WTC11 (cell line): Measurements from ENCODE around the gene ISLR. TPM values are rescaled to one million over a fixed set of nuclear protein-coding genes. Genes with fewer than 3 reads are reported as not detected.

Source experiments
- ATAC-seq: fragments of 200-7000 bp; cut with Tn5 transposase; 2 replicates; pipeline ENCODE4 v1.10.0; 2021; ENCODE audit warnings: mild to moderate bottlenecking, moderate library complexity
- CTCF ChIA-PET: fragments of 300-600 bp; sonication (Branson Sonifier 250); formaldehyde crosslinking; loops from one replicate; lab custom pipeline; 2021; ENCODE audit warnings: antibody characterized with exemption; lab: Charles Lee
- POLR2A ChIA-PET: fragments of 350-600 bp; sonication (Branson Sonifier 250); formaldehyde crosslinking; loops from one replicate; lab custom pipeline; 2021; ENCODE audit warnings: antibody characterized with exemption; lab: Charles Lee
- DNase-seq: peaks from one replicate; pipeline ENCODE4 v3.0.0; 2021; ENCODE audit warnings: low spot score
- H3K27ac Mint-ChIP-seq: 2 replicates; pipeline ENCODE4 v1.8.0; 2021; ENCODE audit warnings: mixed read lengths
- H3K27me3 Mint-ChIP-seq: 2 replicates; pipeline ENCODE4 v1.8.0; 2021; ENCODE audit warnings: low read depth, mild to moderate bottlenecking, moderate library complexity, mixed read lengths
- H3K36me3 Mint-ChIP-seq: 2 replicates; pipeline ENCODE4 v1.8.0; 2021; ENCODE audit warnings: mixed read lengths
- H3K4me1 Mint-ChIP-seq: 2 replicates; pipeline ENCODE4 v1.8.0; 2022; ENCODE audit warnings: mixed read lengths
- H3K4me3 Mint-ChIP-seq: 2 replicates; pipeline ENCODE4 v1.8.0; 2021; ENCODE audit warnings: mild to moderate bottlenecking, moderate library complexity, mixed read lengths
- H3K9me3 Mint-ChIP-seq: 2 replicates; pipeline ENCODE4 v1.8.0; 2021; ENCODE audit warnings: mixed read lengths
- ARID4B ChIP-seq: sonication (generic); formaldehyde crosslinking; IDR thresholded peaks from 2 replicates; pipeline ENCODE4 v1.8.0; 2023; ENCODE audit warnings: missing genetic modification reagents, mild to moderate bottlenecking, borderline replicate concordance
- ESRRA ChIP-seq: sonication (generic); formaldehyde crosslinking; IDR thresholded peaks from 2 replicates; pipeline ENCODE4 v1.8.1; 2022; ENCODE audit warnings: mild to moderate bottlenecking, missing genetic modification reagents, borderline replicate concordance
- FOXP1 ChIP-seq: sonication (generic); formaldehyde crosslinking; IDR thresholded peaks from 2 replicates; pipeline ENCODE4 v1.8.0; 2022; ENCODE audit warnings: missing genetic modification reagents, mild to moderate bottlenecking, moderate library complexity, borderline replicate concordance
- HMGA2 ChIP-seq: fragments of 250-450 bp; sonication (Bioruptor Pico); IDR thresholded peaks from 2 replicates; pipeline ENCODE4 v1.4.0; 2021; ENCODE audit warnings: mild to moderate bottlenecking, moderate library complexity
- MYBL2 ChIP-seq: sonication (generic); formaldehyde crosslinking; IDR thresholded peaks from 2 replicates; pipeline ENCODE4 v1.8.1; 2023; ENCODE audit warnings: mild to moderate bottlenecking, moderate library complexity, missing genetic modification reagents
- USF1 ChIP-seq: sonication (generic); formaldehyde crosslinking; IDR thresholded peaks from 2 replicates; pipeline ENCODE4 v1.8.0; 2022; ENCODE audit warnings: mild to moderate bottlenecking, missing genetic modification reagents
- ZNF121 ChIP-seq: sonication (generic); formaldehyde crosslinking; IDR thresholded peaks from 2 replicates; pipeline ENCODE4 v1.8.0; 2023; ENCODE audit warnings: missing genetic modification reagents
- total RNA-seq: library from RNA; stranded (reverse); gene quantifications from 3 replicates; pipeline ENCODE4 v1.2.3, GENCODE V29; 2021
- TF ChIP-seq, protein P1 (sequence below): sonication (generic); formaldehyde crosslinking; IDR thresholded peaks from 2 replicates; pipeline ENCODE4 v1.8.0; 2022; ENCODE audit warnings: missing genetic modification reagents
- TF ChIP-seq, protein P2 (sequence below): sonication (generic); formaldehyde crosslinking; IDR thresholded peaks from 2 replicates; pipeline ENCODE4 v1.8.1; 2023; ENCODE audit warnings: mild to moderate bottlenecking, missing genetic modification reagents
- TF ChIP-seq, protein P3 (sequence below): sonication (generic); formaldehyde crosslinking; IDR thresholded peaks from 2 replicates; pipeline ENCODE4 v1.8.0; 2022; ENCODE audit warnings: mild to moderate bottlenecking, missing genetic modification reagents
- TF ChIP-seq, protein P4 (sequence below): sonication (generic); formaldehyde crosslinking; IDR thresholded peaks from 2 replicates; pipeline ENCODE4 v1.8.0; 2023; ENCODE audit warnings: mild to moderate bottlenecking, missing genetic modification reagents

The ISLR gene
- total RNA-seq, 1 experiment from 2014 or later, result 0.63 TPM

GRCh38 chr15:74200871-74201419 lies 27.4 kb downstream of the ISLR start (continued):
- TF ChIP-seq, protein P1, sequence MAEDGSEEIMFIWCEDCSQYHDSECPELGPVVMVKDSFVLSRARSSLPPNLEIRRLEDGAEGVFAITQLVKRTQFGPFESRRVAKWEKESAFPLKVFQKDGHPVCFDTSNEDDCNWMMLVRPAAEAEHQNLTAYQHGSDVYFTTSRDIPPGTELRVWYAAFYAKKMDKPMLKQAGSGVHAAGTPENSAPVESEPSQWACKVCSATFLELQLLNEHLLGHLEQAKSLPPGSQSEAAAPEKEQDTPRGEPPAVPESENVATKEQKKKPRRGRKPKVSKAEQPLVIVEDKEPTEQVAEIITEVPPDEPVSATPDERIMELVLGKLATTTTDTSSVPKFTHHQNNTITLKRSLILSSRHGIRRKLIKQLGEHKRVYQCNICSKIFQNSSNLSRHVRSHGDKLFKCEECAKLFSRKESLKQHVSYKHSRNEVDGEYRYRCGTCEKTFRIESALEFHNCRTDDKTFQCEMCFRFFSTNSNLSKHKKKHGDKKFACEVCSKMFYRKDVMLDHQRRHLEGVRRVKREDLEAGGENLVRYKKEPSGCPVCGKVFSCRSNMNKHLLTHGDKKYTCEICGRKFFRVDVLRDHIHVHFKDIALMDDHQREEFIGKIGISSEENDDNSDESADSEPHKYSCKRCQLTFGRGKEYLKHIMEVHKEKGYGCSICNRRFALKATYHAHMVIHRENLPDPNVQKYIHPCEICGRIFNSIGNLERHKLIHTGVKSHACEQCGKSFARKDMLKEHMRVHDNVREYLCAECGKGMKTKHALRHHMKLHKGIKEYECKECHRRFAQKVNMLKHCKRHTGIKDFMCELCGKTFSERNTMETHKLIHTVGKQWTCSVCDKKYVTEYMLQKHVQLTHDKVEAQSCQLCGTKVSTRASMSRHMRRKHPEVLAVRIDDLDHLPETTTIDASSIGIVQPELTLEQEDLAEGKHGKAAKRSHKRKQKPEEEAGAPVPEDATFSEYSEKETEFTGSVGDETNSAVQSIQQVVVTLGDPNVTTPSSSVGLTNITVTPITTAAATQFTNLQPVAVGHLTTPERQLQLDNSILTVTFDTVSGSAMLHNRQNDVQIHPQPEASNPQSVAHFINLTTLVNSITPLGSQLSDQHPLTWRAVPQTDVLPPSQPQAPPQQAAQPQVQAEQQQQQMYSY (CRISPR knock-in tag), result no peak
- TF ChIP-seq HMGA2, result no peak
- TF ChIP-seq, all 79 proteins: peak for 0

GRCh38 chr15:74201710-74202420 lies 28.4 kb downstream of the ISLR start:
- Mint-ChIP-seq H3K4me3 (peak overlapping the region; percentile 80), H3K27me3 (peaks cover 14% of the 10 kb centered on the region), H3K36me3 (0 out of 2 replicates have a peak, but pooled peaks cover 3% of the 10 kb centered on the region), H3K9me3 (no peaks in the 10 kb centered on the region), H3K4me1 (peaks cover 66% of the 10 kb centered on the region), H3K27ac (peak overlapping the region; percentile 70; the same call in 1 of the 2 replicates)
- no peak for TF ChIP-seq MYBL2 (CRISPR knock-in tag)
- no peak for TF ChIP-seq ESRRA
- TF ChIP-seq ZNF121 (CRISPR knock-in tag), result 0 out of 2 replicates have a peak, but pooled peaks have one; percentile 2
- POLR2A ChIA-PET, result interaction anchor here (0.8 to 1.7 kb wide), 7 partner anchors 9 to 89 kb away, joined by 3 to 6 read pairs (median 4); no protein-coding TSS in a partner anchor
- CTCF ChIA-PET, result interaction anchor here (0.7 to 5.7 kb wide), 26 partner anchors 9 to 153 kb away, joined by 3 to 78 read pairs (median 7); partner anchors contain the start of gene ISLR2
- no peak for DNase-seq
- ATAC-seq, result no peak

DNA sequence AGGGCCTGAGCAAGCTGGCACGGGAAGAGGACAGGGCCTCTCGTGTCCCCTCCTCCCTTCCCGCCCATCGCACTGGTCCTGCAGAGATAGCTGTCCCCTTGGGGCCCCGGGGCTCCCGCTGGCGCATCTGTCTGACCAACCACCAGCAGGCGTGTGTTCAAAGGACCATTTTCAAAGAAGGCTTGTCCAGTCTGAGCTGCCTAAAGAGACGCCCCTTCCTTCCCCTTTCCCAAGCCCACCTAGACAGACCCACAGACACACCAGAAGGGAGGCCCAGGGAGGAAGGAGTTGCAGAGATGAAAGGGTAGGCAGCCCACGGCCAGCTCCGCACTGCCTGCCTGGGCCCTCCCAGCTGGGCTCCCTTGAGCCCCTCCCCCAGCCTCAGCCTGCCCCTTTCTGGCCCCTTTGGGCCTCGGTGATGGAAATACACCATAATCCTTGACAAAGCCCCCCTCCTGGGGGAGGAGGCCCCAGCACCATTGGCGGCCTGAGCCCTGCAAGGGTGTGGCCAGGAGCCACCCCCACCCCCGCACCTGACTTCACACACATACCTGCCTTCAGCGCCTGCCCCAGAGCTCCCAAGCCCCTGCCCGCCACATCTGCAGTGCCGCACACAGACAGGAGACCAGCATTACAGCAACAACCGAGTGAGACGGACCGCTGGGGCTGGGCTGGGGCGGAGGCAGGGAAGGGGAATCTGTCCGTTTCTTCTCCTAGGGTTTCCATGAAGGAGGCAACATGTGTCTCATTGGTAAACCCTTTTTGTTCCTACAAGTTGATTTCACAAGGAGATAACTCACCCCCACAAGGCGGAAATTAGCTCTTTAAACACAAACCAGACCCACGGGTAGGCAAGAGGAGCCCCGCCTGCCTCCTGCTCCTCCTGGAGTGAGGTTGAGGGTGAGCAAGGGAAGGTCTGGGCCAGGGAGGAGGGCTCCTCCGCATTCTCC lies 29.2 kb downstream of the ISLR start, which contains the start of gene STRA6:
STRA6 (minus strand) TSS at position 336 of the 950 bp plus-strand sequence. CDS start 520 bp downstream, outside the sequence.
- Mint-ChIP-seq H3K4me1 (peaks cover 67% of the 10 kb centered on the region), H3K36me3 (0 out of 2 replicates have a peak, but pooled peaks cover 3% of the 10 kb centered on the region), H3K27me3 (peaks cover 17% of the 10 kb centered on the region), H3K9me3 (no peaks in the 10 kb centered on the region), H3K27ac (peak within 1 kb of the TSS; percentile 97), H3K4me3 (peak within 1 kb of the TSS; percentile 80)
- ChIA-PET POLR2A (interaction anchor here (0.8 to 1.7 kb wide), 12 partner anchors 10 to 89 kb away, joined by 3 to 6 read pairs (median 3); partner anchors contain the start of gene ISLR), CTCF (interaction anchor here (0.5 to 5.7 kb wide), 35 partner anchors 10 to 208 kb away, joined by 3 to 78 read pairs (median 5); partner anchors contain the start of genes ISLR2 and PML)
- ATAC-seq (peak; percentile 91), DNase-seq (peak; percentile 93)
- peak; percentile 59; the same call in 1 of the 2 replicates for TF ChIP-seq MYBL2 (CRISPR knock-in tag)
- peak; percentile 41; the same call in 1 of the 2 replicates for TF ChIP-seq ARID4B (CRISPR knock-in tag)
- TF ChIP-seq, protein P2, sequence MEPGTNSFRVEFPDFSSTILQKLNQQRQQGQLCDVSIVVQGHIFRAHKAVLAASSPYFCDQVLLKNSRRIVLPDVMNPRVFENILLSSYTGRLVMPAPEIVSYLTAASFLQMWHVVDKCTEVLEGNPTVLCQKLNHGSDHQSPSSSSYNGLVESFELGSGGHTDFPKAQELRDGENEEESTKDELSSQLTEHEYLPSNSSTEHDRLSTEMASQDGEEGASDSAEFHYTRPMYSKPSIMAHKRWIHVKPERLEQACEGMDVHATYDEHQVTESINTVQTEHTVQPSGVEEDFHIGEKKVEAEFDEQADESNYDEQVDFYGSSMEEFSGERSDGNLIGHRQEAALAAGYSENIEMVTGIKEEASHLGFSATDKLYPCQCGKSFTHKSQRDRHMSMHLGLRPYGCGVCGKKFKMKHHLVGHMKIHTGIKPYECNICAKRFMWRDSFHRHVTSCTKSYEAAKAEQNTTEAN (CRISPR knock-in tag), result 0 out of 2 replicates have a peak, but pooled peaks have one; percentile 16
- TF ChIP-seq, protein P3, sequence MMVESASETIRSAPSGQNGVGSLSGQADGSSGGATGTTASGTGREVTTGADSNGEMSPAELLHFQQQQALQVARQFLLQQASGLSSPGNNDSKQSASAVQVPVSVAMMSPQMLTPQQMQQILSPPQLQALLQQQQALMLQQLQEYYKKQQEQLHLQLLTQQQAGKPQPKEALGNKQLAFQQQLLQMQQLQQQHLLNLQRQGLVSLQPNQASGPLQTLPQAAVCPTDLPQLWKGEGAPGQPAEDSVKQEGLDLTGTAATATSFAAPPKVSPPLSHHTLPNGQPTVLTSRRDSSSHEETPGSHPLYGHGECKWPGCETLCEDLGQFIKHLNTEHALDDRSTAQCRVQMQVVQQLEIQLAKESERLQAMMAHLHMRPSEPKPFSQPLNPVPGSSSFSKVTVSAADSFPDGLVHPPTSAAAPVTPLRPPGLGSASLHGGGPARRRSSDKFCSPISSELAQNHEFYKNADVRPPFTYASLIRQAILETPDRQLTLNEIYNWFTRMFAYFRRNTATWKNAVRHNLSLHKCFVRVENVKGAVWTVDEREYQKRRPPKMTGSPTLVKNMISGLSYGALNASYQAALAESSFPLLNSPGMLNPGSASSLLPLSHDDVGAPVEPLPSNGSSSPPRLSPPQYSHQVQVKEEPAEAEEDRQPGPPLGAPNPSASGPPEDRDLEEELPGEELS (CRISPR knock-in tag), result peak; percentile 64; the same call in 1 of the 2 replicates
- peak; percentile 71; the same call in 1 of the 2 replicates for TF ChIP-seq USF1
- peak; percentile 82; the same call in 1 of the 2 replicates for TF ChIP-seq FOXP1
- TF ChIP-seq, protein P4, sequence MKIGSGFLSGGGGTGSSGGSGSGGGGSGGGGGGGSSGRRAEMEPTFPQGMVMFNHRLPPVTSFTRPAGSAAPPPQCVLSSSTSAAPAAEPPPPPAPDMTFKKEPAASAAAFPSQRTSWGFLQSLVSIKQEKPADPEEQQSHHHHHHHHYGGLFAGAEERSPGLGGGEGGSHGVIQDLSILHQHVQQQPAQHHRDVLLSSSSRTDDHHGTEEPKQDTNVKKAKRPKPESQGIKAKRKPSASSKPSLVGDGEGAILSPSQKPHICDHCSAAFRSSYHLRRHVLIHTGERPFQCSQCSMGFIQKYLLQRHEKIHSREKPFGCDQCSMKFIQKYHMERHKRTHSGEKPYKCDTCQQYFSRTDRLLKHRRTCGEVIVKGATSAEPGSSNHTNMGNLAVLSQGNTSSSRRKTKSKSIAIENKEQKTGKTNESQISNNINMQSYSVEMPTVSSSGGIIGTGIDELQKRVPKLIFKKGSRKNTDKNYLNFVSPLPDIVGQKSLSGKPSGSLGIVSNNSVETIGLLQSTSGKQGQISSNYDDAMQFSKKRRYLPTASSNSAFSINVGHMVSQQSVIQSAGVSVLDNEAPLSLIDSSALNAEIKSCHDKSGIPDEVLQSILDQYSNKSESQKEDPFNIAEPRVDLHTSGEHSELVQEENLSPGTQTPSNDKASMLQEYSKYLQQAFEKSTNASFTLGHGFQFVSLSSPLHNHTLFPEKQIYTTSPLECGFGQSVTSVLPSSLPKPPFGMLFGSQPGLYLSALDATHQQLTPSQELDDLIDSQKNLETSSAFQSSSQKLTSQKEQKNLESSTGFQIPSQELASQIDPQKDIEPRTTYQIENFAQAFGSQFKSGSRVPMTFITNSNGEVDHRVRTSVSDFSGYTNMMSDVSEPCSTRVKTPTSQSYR (CRISPR knock-in tag), result peak; percentile 95; the same call in 1 of the 2 replicates
